Adrenal gland (tissue), 19 donors: Measurements from ENCODE around the gene APBB2. TPM values are rescaled to one million over a fixed set of nuclear protein-coding genes. Genes with fewer than 3 reads are reported as not detected.
A peak's percentile ranks its signal among the peaks of the same experiment; 100 is the strongest.

Experiments
- DNase-seq, 7 donors: peaks; one replicate each; pipeline ENCODE4 v3.0.0-alpha.2; 2019 to 2020
- H3K27ac ChIP-seq, 5 donors: fragments of 200-600 bp; sonication (generic) in 4 of 5; 1 replicate in 3 of 5; 2 replicates in 2 of 5; pipeline versions ENCODE4 v1.5.1 to v1.8.0; 2016 to 2020; ENCODE audit warnings: mild to moderate bottlenecking in 1 of 5
- H3K27me3 ChIP-seq: fragments of 200-600 bp; 2 replicates; pipeline ENCODE4 v1.8.0; 2021
- H3K36me3 ChIP-seq, 2 donors: fragments of 200-600 bp; replicated peaks in 1 of 2; 1 replicate in 1 of 2; 2 replicates in 1 of 2; pipeline versions ENCODE4 v1.5.1 to v1.8.0; 2018 to 2022
- H3K4me1 ChIP-seq, 2 donors: fragments of 200-600 bp; replicated peaks in 1 of 2; 1 replicate in 1 of 2; 2 replicates in 1 of 2; pipeline versions ENCODE4 v1.5.1 to v1.8.0; 2018 to 2021
- H3K4me3 ChIP-seq, 4 donors: fragments of 200-600 bp; sonication (generic) in 3 of 4; one replicate each; pipeline ENCODE4 v1.5.1; 2016 to 2018
- H3K9me3 ChIP-seq, 3 donors: fragments of 200-600 bp; sonication (generic) in 1 of 3; replicated peaks in 1 of 3; 1 replicate in 2 of 3; 2 replicates in 1 of 3; pipeline versions ENCODE4 v1.5.1 to v1.8.0; 2016 to 2021
- CTCF ChIP-seq, 6 experiments: fragments of 450-650 bp in 4 of 6; fragments of 200-600 bp in 2 of 6; sonication (generic) in 1 of 6; IDR thresholded peaks; 1 replicate in 5 of 6; 2 replicates in 1 of 6; pipeline versions ENCODE4 v1.5.1 to v1.8.0; 2016 to 2021; ENCODE audit warnings: antibody characterized with exemption in 6 of 6, mild to moderate bottlenecking in 2 of 6, moderate library complexity in 1 of 6
- POLR2A ChIP-seq, 2 donors: fragments of 450-650 bp; IDR thresholded peaks; one replicate each; pipeline ENCODE4 v1.6.1; 2017; ENCODE audit warnings: antibody characterized with exemption in 2 of 2, mild to moderate bottlenecking in 2 of 2, moderate library complexity in 1 of 2
- WGBS, 4 donors: extraction: QIAGEN DNeasy Blood & Tissue Kit in 2 of 4; methylation state at CpG; one replicate each; pipeline versions ENCODE4 v1.1.5 to v1.1.7; 2013 to 2017; 5-methylcytosine and 5-hydroxymethylcytosine counted together
- intact Hi-C, 2 donors: fragments of 100-400 bp; cut with DNase I; formaldehyde crosslinking; loops; one replicate each; pipeline versions ENCODE4 v1.14.1 to v1.15.0; 2022 to 2023
- long read RNA-seq, 10 donors: library from polyadenylated mRNA in 3 of 10; unstranded in 2 of 10; stranded (forward) in 1 of 10; transcript quantifications; one replicate each; pipeline ENCODE4 v2.0.0 and lab custom pipeline, GENCODE V29; 2021 to 2026
- polyA plus RNA-seq, 3 donors: library from polyadenylated mRNA; stranded (reverse); fragments of 200-250 nt in 2 of 3; fragments of 350-450 nt in 1 of 3; fragmentation: Illumina TruSeq in 1 of 3; extraction: RNeasy Lipid Tissue Mini Kit (QIAGEN cat#74804) in 1 of 3; gene quantifications; one replicate each; pipeline ENCODE4 v1.2.3, GENCODE V29; 2013 to 2014
- total RNA-seq, 9 donors: library from RNA; depleted of rRNA in 4 of 9; stranded (reverse); fragments of >200 nt in 4 of 9; fragments of 120-200 nt in 1 of 9; fragmentation: NEBNext Ultra II Directional in 1 of 9; extraction: Animal tissue kit (Norgen Biotek cat#: 25700) in 1 of 9; gene quantifications; one replicate each; pipeline versions ENCODE4 v1.1.0 to v1.2.4, GENCODE V29; 2013 to 2023
- donor health status: healthy with polysubstance abuse.
- donor health status: Bipolar disorder and iron deficiency.
- donor health status: DM: yes; HTN: yes; CAD: no.
- donor health status: DM: no; HTN: no; CAD: no.
- donor health status: DM: no; HTN: no; CAD: no.
- donor health status: DM: yes; HTN: yes; CAD: no.

APBB2 gene
- total RNA-seq (100 to 1,000 TPM in 2 of 9 donors, 10 to 100 TPM in 7; 29.9 to 135 (median 44.4) TPM), polyA plus RNA-seq (10 to 100 TPM; 12.4 to 19.3 (median 17.2) TPM)
- long read RNA-seq, donor 1 = 0 reads
- long read RNA-seq, donor 2, partial matches to known transcripts = 0 of 2 reads
- long read RNA-seq, donor 2, other reads (novel, unspliced or antisense) = 0 of 2 reads
- long read RNA-seq, donor 3, partial matches to known transcripts = 0 of 3 reads
- long read RNA-seq, donor 3, other reads (novel, unspliced or antisense) = 0 of 3 reads
- long read RNA-seq, donor 4, partial matches to known transcripts = 1 of 8 reads
- long read RNA-seq, donor 4, other reads (novel, unspliced or antisense) = 7 of 8 reads
- long read RNA-seq, donor 5, transcript APBB2-214 (18 exons, 3,592 nt) = major isoform, 6 of 16 reads
- long read RNA-seq, donor 5, partial matches to known transcripts = 2 of 16 reads
- long read RNA-seq, donor 5, other reads (novel, unspliced or antisense) = 8 of 16 reads
- long read RNA-seq, donor 6, full-length matches to known transcripts = 2 of 7 reads
- long read RNA-seq, donor 6, partial matches to known transcripts = 1 of 7 reads
- long read RNA-seq, donor 6, other reads (novel, unspliced or antisense) = 4 of 7 reads
- long read RNA-seq, donor 7, partial matches to known transcripts = 362 of 693 reads
- long read RNA-seq, donor 7, other reads (novel, unspliced or antisense) = 331 of 693 reads
- long read RNA-seq, donor 8, partial matches to known transcripts = 0 of 2 reads
- long read RNA-seq, donor 8, other reads (novel, unspliced or antisense) = 0 of 2 reads
- long read RNA-seq, donor 9, partial matches to known transcripts = 0 of 3 reads
- long read RNA-seq, donor 9, other reads (novel, unspliced or antisense) = 0 of 3 reads
- long read RNA-seq, donor 10 = 0 reads

GRCh38 chr4:41214136-41214824, at the start of gene APBB2:
Gene APBB2, minus strand, starts transcription at chr4:41214542. Its CDS starts 181,288 bp downstream, at chr4:41033254.
- H3K4me1 ChIP-seq = peaks cover 4 to 30% of the 10 kb centered on the region in 2 donors
- H3K27me3 ChIP-seq = no peaks in the 10 kb centered on the region
- no peaks in the 10 kb centered on the region for H3K36me3 ChIP-seq
- DNase-seq = peak; percentile 93 to 97 (median 96)
- H3K4me3 ChIP-seq = peak within 1 kb of the TSS; percentile 56 to 89 (median 77)
- no peaks in the 10 kb centered on the region for H3K9me3 ChIP-seq
- intact Hi-C loops = loop anchor here (2.0 to 5.0 kb wide), 4 partner anchors 237 to 292 kb away; no protein-coding TSS in a partner anchor
- TF ChIP-seq CTCF (IDR thresholded peaks at IDR 0.05) = peak; percentile 49 to 83 (median 62)
- peak; percentile 82 to 95 for TF ChIP-seq POLR2A (IDR thresholded peaks at IDR 0.05)
- H3K27ac ChIP-seq = peak within 1 kb of the TSS in 4 of 5 donors; percentile 60 to 89 (median 82)
- WGBS, 4 donors = 0 to 1% (median 1%) methylated on average over 11 to 71 of the region's 71 CpGs

- H3K9me3 ChIP-seq = no peaks in the 10 kb centered on the region
- intact Hi-C loops = no loop called here
- 90 to 98% (median 95%) methylated on average over 6 of the region's 6 CpGs for WGBS, 4 donors
- H3K27me3 ChIP-seq = peaks cover 3% of the 10 kb centered on the region
- no peak overlapping the region for H3K27ac ChIP-seq
- peaks cover 5 to 7% of the 10 kb centered on the region in 2 donors for H3K4me1 ChIP-seq
- H3K4me3 ChIP-seq = no peak overlapping the region
- H3K36me3 ChIP-seq = no peaks in the 10 kb centered on the region
- no peak for DNase-seq
- TF ChIP-seq CTCF (IDR thresholded peaks at IDR 0.05) (no peak), POLR2A (IDR thresholded peaks at IDR 0.05) (no peak)
Observed at GRCh38 chr4:41262198-41262597, 47.9 kb upstream of the APBB2 start.

DNA sequence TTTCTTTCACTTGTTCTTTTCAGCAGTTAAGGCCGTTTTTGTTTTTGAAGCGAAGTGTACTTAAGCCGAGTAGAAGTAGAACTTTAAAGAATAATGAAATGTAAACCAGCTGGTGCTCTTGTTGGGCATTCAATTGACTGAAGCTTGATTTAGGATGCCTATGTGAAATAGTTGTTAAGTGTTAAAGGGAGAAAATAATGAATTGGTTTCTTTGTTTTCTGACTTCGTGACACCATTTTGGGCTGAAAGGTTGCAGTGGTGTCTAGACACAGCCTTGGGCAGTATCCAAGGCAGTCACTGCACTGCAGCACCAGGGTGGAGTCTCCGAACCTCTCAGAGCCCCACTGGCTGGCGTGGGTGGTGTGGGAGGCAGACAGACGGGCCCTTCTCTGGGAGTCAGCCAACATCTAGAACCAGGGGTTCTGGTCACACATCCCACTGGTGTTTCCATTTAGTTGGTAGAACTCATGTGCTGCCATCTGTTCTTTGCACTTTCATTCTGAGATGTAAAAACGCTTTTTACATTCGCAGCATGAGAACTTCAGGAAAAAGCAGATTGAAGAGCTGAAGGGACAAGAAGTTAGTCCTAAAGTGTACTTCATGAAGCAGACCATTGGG, 45.9 kb upstream of the APBB2 start:
- Histone ChIP-seq H3K4me3 (no peak overlapping the region), H3K27me3 (peaks cover 3% of the 10 kb centered on the region), H3K36me3 (no peaks in the 10 kb centered on the region), H3K27ac (no peak overlapping the region), H3K9me3 (no peaks in the 10 kb centered on the region), H3K4me1 (peaks cover 12 to 14% of the 10 kb centered on the region in 2 donors)
- intact Hi-C loops = no loop called here
- no peak for TF ChIP-seq CTCF (IDR thresholded peaks at IDR 0.05)
- no peak for TF ChIP-seq POLR2A (IDR thresholded peaks at IDR 0.05)
- WGBS, 4 donors = 82 to 90% (median 89%) methylated on average over 9 of the region's 9 CpGs
- DNase-seq = no peak
